Activated B cell treated with CpG ODN at 0.5 μM for 24 hours (primary cell): ENCODE measurements around the gene APBA2. TPM values are rescaled to one million over a fixed set of nuclear protein-coding genes. Genes with fewer than 3 reads are reported as not detected.

Experiments used
- ATAC-seq: fragments of 200-7000 bp; cut with Tn5 transposase; one replicate; pipeline ENCODE4 v1.10.0; 2021; ENCODE audit warnings: low read depth, mild to moderate bottlenecking, moderate library complexity
- CTCF ChIA-PET: fragments of 350-600 bp; sonication (Branson Sonifier 250); formaldehyde crosslinking; loops from one replicate; lab custom pipeline; 2021; ENCODE audit warnings: antibody characterized with exemption; lab: Charles Lee
- POLR2A ChIA-PET: fragments of 350-600 bp; sonication (Branson Sonifier 250); formaldehyde crosslinking; loops from one replicate; lab custom pipeline; 2021; ENCODE audit warnings: antibody characterized with exemption; lab: Charles Lee
- DNase-seq: peaks from one replicate; pipeline ENCODE4 v3.0.0; 2022
- H3K27ac Mint-ChIP-seq: one replicate; pipeline ENCODE4 v1.8.0; 2020; ENCODE audit warnings: mixed read lengths
- H3K27me3 Mint-ChIP-seq: one replicate; pipeline ENCODE4 v1.8.0; 2021; ENCODE audit warnings: mixed read lengths
- H3K36me3 Mint-ChIP-seq: one replicate; pipeline ENCODE4 v1.8.0; 2021; ENCODE audit warnings: low read depth, mixed read lengths
- H3K4me1 Mint-ChIP-seq: one replicate; pipeline ENCODE4 v1.8.0; 2021; ENCODE audit warnings: mixed read lengths
- H3K4me3 Mint-ChIP-seq: one replicate; pipeline ENCODE4 v1.8.0; 2020; ENCODE audit warnings: mild to moderate bottlenecking, mixed read lengths
- H3K9me3 Mint-ChIP-seq: one replicate; pipeline ENCODE4 v1.8.0; 2020; ENCODE audit warnings: mixed read lengths
- intact Hi-C: fragments of 100-400 bp; cut with micrococcal nuclease; formaldehyde crosslinking; loops from one replicate; pipeline ENCODE4 v1.15.1; 2024
- total RNA-seq: library from RNA; stranded (reverse); gene quantifications from 2 replicates; pipeline ENCODE4 v1.2.3, GENCODE V29; 2022
- TF ChIP-seq, protein P1 (sequence below): fragments of 200-600 bp; IDR thresholded peaks from one replicate; pipeline ENCODE4 v1.8.0; 2022; ENCODE audit warnings: antibody characterized with exemption, mild to moderate bottlenecking

The APBA2 gene
- total RNA-seq, 1 donor from 2014 or later = not detected

DNA sequence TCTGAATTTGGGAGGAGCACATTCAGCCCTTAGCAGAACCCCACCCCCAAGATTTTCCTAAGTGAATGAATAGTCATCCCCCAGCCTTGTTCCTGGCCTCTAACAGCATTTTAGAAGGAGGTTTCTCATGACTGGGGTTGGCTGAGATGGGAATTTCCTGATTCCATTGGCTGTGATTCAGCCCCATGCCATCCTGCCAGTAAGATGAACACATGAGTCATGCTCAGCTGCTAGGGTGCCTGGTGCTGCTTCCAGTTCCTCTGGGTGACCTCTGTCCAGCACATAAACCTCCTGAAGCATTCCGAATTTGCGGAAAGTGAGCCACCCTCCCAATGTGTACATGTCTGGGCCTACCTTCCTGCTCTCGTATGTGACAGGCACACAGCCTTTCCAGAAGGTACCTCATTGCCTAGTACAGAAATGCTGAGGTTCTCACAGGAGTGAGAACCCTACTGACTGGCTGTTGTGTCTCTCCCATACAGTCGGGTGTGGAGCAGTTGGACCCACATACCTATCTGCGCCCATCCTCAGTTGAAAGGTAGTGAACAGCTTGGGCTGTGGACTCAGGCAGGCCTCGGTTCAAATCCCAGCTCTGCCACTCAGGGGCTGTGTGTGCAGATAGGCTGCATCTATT, 91.7 kb downstream of the APBA2 start:
- Mint-ChIP-seq H3K27ac (no peak overlapping the region), H3K36me3 (no peaks in the 10 kb centered on the region), H3K4me1 (no peaks in the 10 kb centered on the region), H3K4me3 (no peak overlapping the region), H3K9me3 (no peaks in the 10 kb centered on the region), H3K27me3 (peaks cover 7% of the 10 kb centered on the region)
- TF ChIP-seq, protein P1, sequence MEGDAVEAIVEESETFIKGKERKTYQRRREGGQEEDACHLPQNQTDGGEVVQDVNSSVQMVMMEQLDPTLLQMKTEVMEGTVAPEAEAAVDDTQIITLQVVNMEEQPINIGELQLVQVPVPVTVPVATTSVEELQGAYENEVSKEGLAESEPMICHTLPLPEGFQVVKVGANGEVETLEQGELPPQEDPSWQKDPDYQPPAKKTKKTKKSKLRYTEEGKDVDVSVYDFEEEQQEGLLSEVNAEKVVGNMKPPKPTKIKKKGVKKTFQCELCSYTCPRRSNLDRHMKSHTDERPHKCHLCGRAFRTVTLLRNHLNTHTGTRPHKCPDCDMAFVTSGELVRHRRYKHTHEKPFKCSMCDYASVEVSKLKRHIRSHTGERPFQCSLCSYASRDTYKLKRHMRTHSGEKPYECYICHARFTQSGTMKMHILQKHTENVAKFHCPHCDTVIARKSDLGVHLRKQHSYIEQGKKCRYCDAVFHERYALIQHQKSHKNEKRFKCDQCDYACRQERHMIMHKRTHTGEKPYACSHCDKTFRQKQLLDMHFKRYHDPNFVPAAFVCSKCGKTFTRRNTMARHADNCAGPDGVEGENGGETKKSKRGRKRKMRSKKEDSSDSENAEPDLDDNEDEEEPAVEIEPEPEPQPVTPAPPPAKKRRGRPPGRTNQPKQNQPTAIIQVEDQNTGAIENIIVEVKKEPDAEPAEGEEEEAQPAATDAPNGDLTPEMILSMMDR = no peak
- ATAC-seq (no peak), DNase-seq (no peak)
- intact Hi-C loops = loop anchor here (10.0 kb wide), 1 partner anchor 57 kb away; no protein-coding TSS in a partner anchor
- ChIA-PET CTCF (no interaction called here), POLR2A (no interaction called here)

DNA sequence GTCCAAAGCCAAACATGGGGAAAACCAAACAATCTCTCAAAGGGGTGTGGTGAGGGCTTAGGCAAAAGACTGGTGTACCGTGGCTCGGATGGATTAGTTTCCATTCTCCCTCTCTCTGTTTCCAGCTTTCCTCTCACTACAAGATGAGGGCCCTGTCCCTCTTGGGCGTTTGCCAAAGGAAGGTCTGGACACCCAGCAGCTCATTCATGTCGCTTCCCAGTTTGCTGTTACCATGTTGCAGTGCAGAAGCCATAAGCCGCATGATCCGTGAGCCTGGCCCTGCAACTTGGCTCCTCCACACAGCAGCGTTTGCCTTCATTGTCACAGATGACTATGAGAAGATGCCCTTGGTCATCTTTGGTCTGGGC, 92.2 kb downstream of the APBA2 start:
- H3K27ac Mint-ChIP-seq = no peak overlapping the region
- H3K4me1 Mint-ChIP-seq = no peaks in the 10 kb centered on the region
- POLR2A ChIA-PET = no interaction called here
- DNase-seq (no peak), ATAC-seq (no peak)
- no peaks in the 10 kb centered on the region for H3K36me3 Mint-ChIP-seq
- intact Hi-C loops = loop anchor here (10.0 kb wide), 1 partner anchor 57 kb away; no protein-coding TSS in a partner anchor
- H3K9me3 Mint-ChIP-seq = no peaks in the 10 kb centered on the region
- TF ChIP-seq, protein P1 = no peak
- CTCF ChIA-PET = no interaction called here
- H3K4me3 Mint-ChIP-seq = no peak overlapping the region
- peaks cover 7% of the 10 kb centered on the region for H3K27me3 Mint-ChIP-seq

DNA sequence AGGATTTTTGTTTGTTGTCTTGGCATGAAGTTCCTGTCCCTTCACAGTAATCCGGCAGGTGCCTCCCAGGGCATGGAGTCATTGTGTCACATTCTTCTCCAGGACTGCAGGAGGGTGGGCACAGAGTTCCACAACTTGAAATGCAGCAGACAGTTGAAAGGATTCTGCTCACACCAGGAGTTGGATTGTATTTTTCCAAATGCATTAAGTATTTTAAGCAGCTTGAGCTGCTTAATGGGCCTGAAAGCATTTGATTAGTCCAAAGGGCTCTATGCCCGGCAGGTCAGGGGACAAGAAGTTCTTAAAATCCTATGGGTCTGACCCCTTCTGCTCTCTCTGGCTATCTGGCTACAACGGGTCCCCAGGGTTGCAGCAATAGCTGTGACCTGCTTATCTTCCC, 92.9 kb downstream of the APBA2 start:
- Mint-ChIP-seq H3K4me1 (no peaks in the 10 kb centered on the region), H3K4me3 (no peak overlapping the region), H3K36me3 (no peaks in the 10 kb centered on the region), H3K27ac (no peak overlapping the region), H3K27me3 (peaks cover 7% of the 10 kb centered on the region), H3K9me3 (no peaks in the 10 kb centered on the region)
- CTCF ChIA-PET = no interaction called here
- POLR2A ChIA-PET = no interaction called here
- ATAC-seq = no peak
- intact Hi-C loops = loop anchor here (10.0 kb wide), 1 partner anchor 56 kb away; no protein-coding TSS in a partner anchor
- no peak for DNase-seq
- TF ChIP-seq, protein P1 = no peak

DNA sequence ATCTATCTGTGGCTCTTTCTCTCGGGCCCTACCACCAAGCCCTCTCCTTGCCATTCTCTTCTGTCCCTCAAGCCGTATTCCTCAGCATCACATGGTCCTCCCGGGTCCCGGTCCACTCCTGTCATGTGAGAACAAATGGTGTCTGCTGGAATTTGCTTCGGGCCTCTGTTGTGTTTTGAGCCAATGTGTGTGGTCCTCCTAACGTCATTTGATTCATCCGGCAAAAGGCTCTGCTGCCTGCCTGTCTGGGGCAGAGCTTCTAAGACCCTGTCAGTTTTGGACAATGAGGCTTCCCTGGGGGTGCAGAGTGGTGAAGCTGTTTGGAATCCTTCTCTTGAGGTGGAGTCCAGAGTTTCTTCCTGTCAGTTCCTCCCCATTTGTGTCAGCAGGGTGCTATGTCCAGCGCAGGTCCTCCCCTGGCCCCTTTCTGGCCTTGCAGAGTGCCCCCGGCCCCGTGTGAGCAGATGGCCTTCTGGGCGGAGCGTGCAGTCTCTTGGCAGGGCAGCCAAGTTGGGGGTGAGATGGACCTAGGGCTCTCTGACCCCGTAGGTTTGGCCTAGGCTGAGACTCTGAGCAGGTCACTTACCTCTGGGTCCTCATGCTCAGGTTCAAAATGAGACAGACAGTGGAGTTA, 93.6 kb downstream of the APBA2 start:
- intact Hi-C loops = loop anchor here (10.0 kb wide), 1 partner anchor 55 kb away; no protein-coding TSS in a partner anchor
- ATAC-seq (no peak), DNase-seq (no peak)
- Mint-ChIP-seq H3K27ac (no peak overlapping the region), H3K4me3 (no peak overlapping the region), H3K27me3 (peaks cover 7% of the 10 kb centered on the region), H3K36me3 (no peaks in the 10 kb centered on the region), H3K4me1 (no peaks in the 10 kb centered on the region), H3K9me3 (no peaks in the 10 kb centered on the region)
- ChIA-PET CTCF (no interaction called here), POLR2A (no interaction called here)
- TF ChIP-seq, protein P1 = no peak

DNA sequence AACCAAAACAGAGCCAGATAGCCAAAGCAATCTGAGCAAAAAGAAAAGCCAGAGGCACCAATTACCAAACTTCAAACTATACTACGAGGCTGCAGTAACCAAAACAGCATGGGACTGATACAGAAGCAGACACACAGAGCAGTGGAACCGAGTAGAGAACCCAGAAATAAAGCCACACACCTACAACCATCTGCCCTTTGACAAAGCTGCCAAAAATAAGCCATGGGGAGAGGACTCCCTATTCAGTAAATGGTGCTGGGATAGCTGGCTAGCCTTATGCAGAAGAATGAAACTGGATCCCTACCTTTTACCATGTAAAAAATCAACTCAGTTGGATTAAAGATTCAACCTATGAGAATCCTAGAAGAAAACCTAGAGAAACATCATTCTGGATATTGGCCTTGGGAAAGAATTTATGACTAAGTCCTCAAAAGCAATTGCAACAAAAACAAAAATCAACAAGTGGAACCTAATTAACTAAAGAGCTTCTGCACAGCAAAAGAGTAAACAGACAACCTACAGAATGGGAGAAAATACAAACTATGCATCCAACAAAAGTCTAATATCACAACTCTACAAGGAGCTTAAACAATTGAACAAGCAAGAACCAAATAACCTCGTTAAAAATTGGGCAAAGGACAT, 95.1 kb downstream of the APBA2 start:
- Mint-ChIP-seq H3K9me3 (no peaks in the 10 kb centered on the region), H3K4me3 (no peak overlapping the region), H3K36me3 (no peaks in the 10 kb centered on the region), H3K27me3 (peaks cover 7% of the 10 kb centered on the region), H3K4me1 (no peaks in the 10 kb centered on the region), H3K27ac (no peak overlapping the region)
- ATAC-seq (no peak), DNase-seq (no peak)
- ChIA-PET POLR2A (no interaction called here), CTCF (no interaction called here)
- TF ChIP-seq, protein P1 = no peak
- intact Hi-C loops = no loop called here
